HPDE6-E6E7 (cell line): ENCODE results near the gene NF2.
"Not testable (repeated sequence)": the region's sequence is repeated elsewhere in the genome, so short reads cannot be mapped to it uniquely, and the experiment has no call there.

Experiments used
- DNase-seq: peaks from one replicate; pipeline ENCODE4 v3.0.0; 2011; ENCODE audit warnings: missing footprints; ENCODE audit errors: extremely low spot score

Gene NF2

GRCh38 chr22:29603358-29604075 is at the start of gene NF2:
NF2 (plus strand) TSS chr22:29603633; CDS start chr22:29603999, 366 bp downstream.
- peak; percentile 99 for DNase-seq

GRCh38 chr22:29555065-29555644 is 48.3 kb upstream of the NF2 start:
- no peak for DNase-seq

- DNase-seq, result no peak
These were observed 44.4 kb upstream of the NF2 start for GRCh38 chr22:29559030-29559429.

- no peak for DNase-seq
These were observed 43.6 kb upstream of the NF2 start for GRCh38 chr22:29559853-29560252.

- DNase-seq, result no peak
These were observed 39.6 kb upstream of the NF2 start for GRCh38 chr22:29563652-29564460.

GRCh38 chr22:29566513-29566912 is 36.9 kb upstream of the NF2 start:
- not testable (repeated sequence) for DNase-seq

- DNase-seq, result no peak
These were observed 36.1 kb upstream of the NF2 start for GRCh38 chr22:29567338-29567737.

GRCh38 chr22:29569011-29569678 is 34.3 kb upstream of the NF2 start:
- DNase-seq, result no peak

GRCh38 chr22:29570456-29570855 is 33.0 kb upstream of the NF2 start:
- no peak for DNase-seq

GRCh38 chr22:29570912-29571549 is 32.4 kb upstream of the NF2 start:
- DNase-seq, result no peak

GRCh38 chr22:29574762-29575450 is 28.5 kb upstream of the NF2 start:
- no peak for DNase-seq

- no peak for DNase-seq
These were observed 24.8 kb upstream of the NF2 start for GRCh38 chr22:29578462-29579200.

- DNase-seq, result no peak
These were observed 23.1 kb upstream of the NF2 start for GRCh38 chr22:29580200-29580810.

- DNase-seq, result no peak
These were observed 21.6 kb upstream of the NF2 start for GRCh38 chr22:29581799-29582198.

GRCh38 chr22:29584975-29585374 is 18.5 kb upstream of the NF2 start:
- DNase-seq, result no peak

GRCh38 chr22:29586193-29586705 is 17.2 kb upstream of the NF2 start:
- DNase-seq, result not testable (repeated sequence)

- DNase-seq, result peak; percentile 65
These were observed 15.3 kb upstream of the NF2 start for GRCh38 chr22:29587938-29588699.

GRCh38 chr22:29593923-29594322 is 9.5 kb upstream of the NF2 start:
- no peak for DNase-seq

- DNase-seq, result not testable (repeated sequence)
These were observed 9.0 kb upstream of the NF2 start for GRCh38 chr22:29594447-29594846.
